Body of pancreas (tissue), 4 donors: Measurements from ENCODE around the gene PLPP2.

Experiments
- CTCF ChIP-seq, 7 experiments: fragments of 450-650 bp in 4 of 7; fragments of 200-600 bp in 3 of 7; sonication (generic) in 3 of 7; IDR thresholded peaks; one replicate each; pipeline ENCODE4 v1.5.1; 2016 to 2019; ENCODE audit warnings: antibody characterized with exemption in 7 of 7
- POLR2A ChIP-seq, 3 donors: fragments of 450-650 bp; IDR thresholded peaks; one replicate each; pipeline ENCODE4 v1.6.1; 2016; ENCODE audit warnings: antibody characterized with exemption in 3 of 3, mild to moderate bottlenecking in 2 of 3

- TF ChIP-seq CTCF (IDR thresholded peaks at IDR 0.05) (no peak), POLR2A (IDR thresholded peaks at IDR 0.05) (no peak)
Measured at GRCh38 chr19:327291-328024, 36.3 kb upstream of the PLPP2 start.
